ENCODE measurements around the gene CALHM1. TPM values are rescaled to one million over a fixed set of nuclear protein-coding genes. Genes with fewer than 3 reads are reported as not detected.

The CALHM1 gene
- total and polyA plus RNA-seq, 4 donors = not detected

DNA sequence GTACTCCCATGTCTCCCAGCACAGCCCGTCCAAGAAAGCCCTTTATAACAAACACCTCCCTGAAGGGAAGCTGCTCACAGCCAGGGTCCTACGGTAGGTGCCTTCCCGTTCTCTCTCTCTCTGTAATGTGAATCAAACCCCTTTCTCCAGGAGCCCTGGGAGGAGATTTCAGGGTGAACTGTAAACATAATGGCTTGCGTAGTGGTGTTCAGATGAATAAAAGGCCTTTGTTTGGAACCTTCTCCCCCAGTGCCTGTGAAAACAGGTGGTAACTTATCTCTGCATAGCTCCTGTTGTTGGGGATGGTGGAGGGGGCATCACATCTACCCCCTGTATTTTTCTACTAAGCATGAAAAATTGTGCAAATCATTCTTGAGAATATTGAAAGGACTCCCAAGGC, 18.9 kb downstream of the CALHM1 start:
- Histone ChIP-seq H3K27me3 (ENCODE audit: control insufficient read depth in 4 of 4, insufficient read depth in 4 of 4, low read length in 3 of 4) (no peaks in the 10 kb centered on the region), H3K4me3 (ENCODE audit: low read depth in 1 of 3, low read length in 3 of 3) (no peak overlapping the region), H3K27ac (ENCODE audit: low read depth in 1 of 2, low read length in 2 of 2) (no peak overlapping the region), H3K36me3 (ENCODE audit: control insufficient read depth in 4 of 4, insufficient read depth in 3 of 4, low read depth in 1 of 4, low read length in 3 of 4) (peaks cover 9 to 84% (median 54%) of the 10 kb centered on the region in 4 donors), H3K9me3 (ENCODE audit: control insufficient read depth in 4 of 4, low read length in 3 of 4) (no peaks in the 10 kb centered on the region), H3K9ac (ENCODE audit: low read depth in 1 of 2, low read length in 2 of 2) (no peak overlapping the region), H3K4me1 (ENCODE audit: control insufficient read depth in 4 of 4, insufficient read depth in 4 of 4, low read length in 3 of 4) (no peaks in the 10 kb centered on the region)
- 97% methylated on average over 4 of the region's 4 CpGs for WGBS
- DNase-seq (ENCODE audit: low spot score) = no peak
- TF ChIP-seq, protein P1, sequence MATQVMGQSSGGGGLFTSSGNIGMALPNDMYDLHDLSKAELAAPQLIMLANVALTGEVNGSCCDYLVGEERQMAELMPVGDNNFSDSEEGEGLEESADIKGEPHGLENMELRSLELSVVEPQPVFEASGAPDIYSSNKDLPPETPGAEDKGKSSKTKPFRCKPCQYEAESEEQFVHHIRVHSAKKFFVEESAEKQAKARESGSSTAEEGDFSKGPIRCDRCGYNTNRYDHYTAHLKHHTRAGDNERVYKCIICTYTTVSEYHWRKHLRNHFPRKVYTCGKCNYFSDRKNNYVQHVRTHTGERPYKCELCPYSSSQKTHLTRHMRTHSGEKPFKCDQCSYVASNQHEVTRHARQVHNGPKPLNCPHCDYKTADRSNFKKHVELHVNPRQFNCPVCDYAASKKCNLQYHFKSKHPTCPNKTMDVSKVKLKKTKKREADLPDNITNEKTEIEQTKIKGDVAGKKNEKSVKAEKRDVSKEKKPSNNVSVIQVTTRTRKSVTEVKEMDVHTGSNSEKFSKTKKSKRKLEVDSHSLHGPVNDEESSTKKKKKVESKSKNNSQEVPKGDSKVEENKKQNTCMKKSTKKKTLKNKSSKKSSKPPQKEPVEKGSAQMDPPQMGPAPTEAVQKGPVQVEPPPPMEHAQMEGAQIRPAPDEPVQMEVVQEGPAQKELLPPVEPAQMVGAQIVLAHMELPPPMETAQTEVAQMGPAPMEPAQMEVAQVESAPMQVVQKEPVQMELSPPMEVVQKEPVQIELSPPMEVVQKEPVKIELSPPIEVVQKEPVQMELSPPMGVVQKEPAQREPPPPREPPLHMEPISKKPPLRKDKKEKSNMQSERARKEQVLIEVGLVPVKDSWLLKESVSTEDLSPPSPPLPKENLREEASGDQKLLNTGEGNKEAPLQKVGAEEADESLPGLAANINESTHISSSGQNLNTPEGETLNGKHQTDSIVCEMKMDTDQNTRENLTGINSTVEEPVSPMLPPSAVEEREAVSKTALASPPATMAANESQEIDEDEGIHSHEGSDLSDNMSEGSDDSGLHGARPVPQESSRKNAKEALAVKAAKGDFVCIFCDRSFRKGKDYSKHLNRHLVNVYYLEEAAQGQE (IDR thresholded peaks at IDR 0.05) = no peak
- TF ChIP-seq SP1 (IDR thresholded peaks at IDR 0.05) (no peak), FOXA1 (IDR thresholded peaks at IDR 0.05) (no peak), EGR1 (IDR thresholded peaks at IDR 0.05; ENCODE audit: low read depth in 2 of 2) (no peak), HNF4A (conservative IDR thresholded peaks at IDR 0.05) (no peak), YY1 (IDR thresholded peaks at IDR 0.05) (no peak)
- TF ChIP-seq, protein P2, sequence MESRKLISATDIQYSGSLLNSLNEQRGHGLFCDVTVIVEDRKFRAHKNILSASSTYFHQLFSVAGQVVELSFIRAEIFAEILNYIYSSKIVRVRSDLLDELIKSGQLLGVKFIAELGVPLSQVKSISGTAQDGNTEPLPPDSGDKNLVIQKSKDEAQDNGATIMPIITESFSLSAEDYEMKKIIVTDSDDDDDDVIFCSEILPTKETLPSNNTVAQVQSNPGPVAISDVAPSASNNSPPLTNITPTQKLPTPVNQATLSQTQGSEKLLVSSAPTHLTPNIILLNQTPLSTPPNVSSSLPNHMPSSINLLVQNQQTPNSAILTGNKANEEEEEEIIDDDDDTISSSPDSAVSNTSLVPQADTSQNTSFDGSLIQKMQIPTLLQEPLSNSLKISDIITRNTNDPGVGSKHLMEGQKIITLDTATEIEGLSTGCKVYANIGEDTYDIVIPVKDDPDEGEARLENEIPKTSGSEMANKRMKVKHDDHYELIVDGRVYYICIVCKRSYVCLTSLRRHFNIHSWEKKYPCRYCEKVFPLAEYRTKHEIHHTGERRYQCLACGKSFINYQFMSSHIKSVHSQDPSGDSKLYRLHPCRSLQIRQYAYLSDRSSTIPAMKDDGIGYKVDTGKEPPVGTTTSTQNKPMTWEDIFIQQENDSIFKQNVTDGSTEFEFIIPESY (IDR thresholded peaks at IDR 0.05) = no peak

DNA sequence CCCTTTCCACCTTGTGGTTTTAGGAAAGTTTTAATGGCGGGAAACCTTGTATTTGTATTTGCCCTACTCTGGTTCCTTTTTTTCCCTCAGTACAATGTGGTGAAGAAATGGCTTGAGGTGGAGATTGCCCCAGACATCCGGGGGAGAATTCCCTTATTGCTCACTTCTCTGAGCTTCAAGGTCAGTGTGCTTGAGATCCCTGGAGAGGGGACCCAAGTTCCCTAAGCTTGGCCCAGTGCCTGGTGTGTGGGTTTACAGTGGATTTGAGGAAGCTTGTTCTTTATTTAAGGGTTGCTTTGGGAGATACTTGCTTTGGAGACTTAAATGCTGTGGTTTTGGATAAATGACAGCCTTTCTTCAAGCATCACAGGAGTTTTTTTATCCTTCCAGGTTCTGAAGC, 24.8 kb downstream of the CALHM1 start:
- H3K27me3 ChIP-seq (ENCODE audit: control insufficient read depth in 4 of 4, insufficient read depth in 4 of 4, low read length in 3 of 4) = no peaks in the 10 kb centered on the region
- TF ChIP-seq FOXA1 (IDR thresholded peaks at IDR 0.05) = no peak
- TF ChIP-seq TAF1 (conservative IDR thresholded peaks at IDR 0.05) = no peak
- no peak for TF ChIP-seq SP1 (IDR thresholded peaks at IDR 0.05)
- TF ChIP-seq GABPA (IDR thresholded peaks at IDR 0.05 in 1 of 2, conservative IDR thresholded peaks at IDR 0.05 in 1 of 2) = no peak
- no peak for TF ChIP-seq EGR1 (IDR thresholded peaks at IDR 0.05; ENCODE audit: low read depth in 2 of 2)
- TF ChIP-seq, protein P3, sequence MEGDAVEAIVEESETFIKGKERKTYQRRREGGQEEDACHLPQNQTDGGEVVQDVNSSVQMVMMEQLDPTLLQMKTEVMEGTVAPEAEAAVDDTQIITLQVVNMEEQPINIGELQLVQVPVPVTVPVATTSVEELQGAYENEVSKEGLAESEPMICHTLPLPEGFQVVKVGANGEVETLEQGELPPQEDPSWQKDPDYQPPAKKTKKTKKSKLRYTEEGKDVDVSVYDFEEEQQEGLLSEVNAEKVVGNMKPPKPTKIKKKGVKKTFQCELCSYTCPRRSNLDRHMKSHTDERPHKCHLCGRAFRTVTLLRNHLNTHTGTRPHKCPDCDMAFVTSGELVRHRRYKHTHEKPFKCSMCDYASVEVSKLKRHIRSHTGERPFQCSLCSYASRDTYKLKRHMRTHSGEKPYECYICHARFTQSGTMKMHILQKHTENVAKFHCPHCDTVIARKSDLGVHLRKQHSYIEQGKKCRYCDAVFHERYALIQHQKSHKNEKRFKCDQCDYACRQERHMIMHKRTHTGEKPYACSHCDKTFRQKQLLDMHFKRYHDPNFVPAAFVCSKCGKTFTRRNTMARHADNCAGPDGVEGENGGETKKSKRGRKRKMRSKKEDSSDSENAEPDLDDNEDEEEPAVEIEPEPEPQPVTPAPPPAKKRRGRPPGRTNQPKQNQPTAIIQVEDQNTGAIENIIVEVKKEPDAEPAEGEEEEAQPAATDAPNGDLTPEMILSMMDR (IDR thresholded peaks at IDR 0.05; ENCODE audit: low read depth, low read length, missing input control) = no peak
- no peak for TF ChIP-seq YY1 (IDR thresholded peaks at IDR 0.05)
- TF ChIP-seq RXRA (IDR thresholded peaks at IDR 0.05) = no peak
- no peak for TF ChIP-seq FOXA2 (IDR thresholded peaks at IDR 0.05)
- TF ChIP-seq RAD21 (IDR thresholded peaks at IDR 0.05) = no peak
- TF ChIP-seq NR2F2 (IDR thresholded peaks at IDR 0.05) = no peak
- TF ChIP-seq, protein P2 (IDR thresholded peaks at IDR 0.05) = no peak
- 78% methylated on average over 2 of the region's 2 CpGs for WGBS
- no peak overlapping the region for H3K4me3 ChIP-seq (ENCODE audit: low read depth in 1 of 3, low read length in 3 of 3)
- no peaks in the 10 kb centered on the region for H3K9me3 ChIP-seq (ENCODE audit: control insufficient read depth in 4 of 4, low read length in 3 of 4)
- H3K36me3 ChIP-seq (ENCODE audit: control insufficient read depth in 4 of 4, insufficient read depth in 3 of 4, low read depth in 1 of 4, low read length in 3 of 4) = peaks cover 6 to 62% (median 35%) of the 10 kb centered on the region in 4 donors
- H3K4me1 ChIP-seq (ENCODE audit: control insufficient read depth in 4 of 4, insufficient read depth in 4 of 4, low read length in 3 of 4) = peaks cover 0 to 4% (median 0%) of the 10 kb centered on the region in 4 donors
- H3K9ac ChIP-seq (ENCODE audit: low read depth in 1 of 2, low read length in 2 of 2) = no peak overlapping the region
- DNase-seq (ENCODE audit: low spot score) = no peak
- no peak overlapping the region for H3K27ac ChIP-seq (ENCODE audit: low read depth in 1 of 2, low read length in 2 of 2)
